CD4-positive, alpha-beta T cell treated with Interleukin-12 subunit alpha and Interleukin-12 subunit beta, for 1 hour (primary cell): Measurements from ENCODE around the gene SBK3.
"Not testable (repeated sequence)": the region's sequence is repeated elsewhere in the genome, so short reads cannot be mapped to it uniquely, and the experiment has no call there.

ENCODE experiments used
- DNase-seq: peaks from one replicate; pipeline ENCODE4 v3.0.0-alpha.2; 2020

SBK3 gene

DNA sequence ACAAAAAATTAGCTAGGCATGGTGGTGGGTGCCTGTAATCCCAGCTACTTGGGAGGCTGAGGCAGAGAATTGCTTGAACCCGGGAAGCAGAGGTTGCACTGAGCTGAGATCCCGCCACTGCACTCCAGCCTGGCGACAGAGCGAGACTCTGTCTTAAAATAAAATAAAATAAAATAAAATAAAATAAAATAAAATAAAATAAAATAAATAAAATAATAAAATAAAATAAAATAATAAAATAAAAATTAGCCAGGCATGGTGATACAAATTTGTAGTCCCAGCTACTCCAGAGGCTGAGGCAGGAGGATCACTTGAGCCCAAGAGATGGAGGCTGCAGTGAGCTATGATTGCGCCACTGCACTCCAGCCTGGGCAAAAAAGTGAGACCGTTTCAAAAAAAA lies 28.6 kb upstream of the SBK3 start:
- not testable (repeated sequence) for DNase-seq

DNA sequence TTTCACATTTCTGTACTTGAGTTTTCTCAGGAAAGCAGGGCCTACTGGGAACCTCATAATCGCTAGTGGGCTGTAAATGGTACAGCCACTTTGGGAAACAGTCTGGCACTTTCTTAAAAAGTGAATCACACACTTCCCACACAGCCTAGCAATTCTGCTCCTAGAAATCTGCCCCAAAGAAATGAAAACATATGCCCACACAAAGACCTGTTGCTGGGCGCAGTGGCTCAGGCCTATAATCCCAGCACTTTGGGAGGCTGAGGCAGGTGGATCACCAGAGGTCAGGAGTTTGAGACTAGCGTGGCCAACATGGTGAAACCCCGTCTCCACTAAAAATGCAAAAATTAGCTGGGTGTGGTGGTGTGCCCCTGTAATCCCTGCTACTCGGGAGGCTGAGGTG lies 24.1 kb upstream of the SBK3 start:
- DNase-seq, result not testable (repeated sequence)

DNA sequence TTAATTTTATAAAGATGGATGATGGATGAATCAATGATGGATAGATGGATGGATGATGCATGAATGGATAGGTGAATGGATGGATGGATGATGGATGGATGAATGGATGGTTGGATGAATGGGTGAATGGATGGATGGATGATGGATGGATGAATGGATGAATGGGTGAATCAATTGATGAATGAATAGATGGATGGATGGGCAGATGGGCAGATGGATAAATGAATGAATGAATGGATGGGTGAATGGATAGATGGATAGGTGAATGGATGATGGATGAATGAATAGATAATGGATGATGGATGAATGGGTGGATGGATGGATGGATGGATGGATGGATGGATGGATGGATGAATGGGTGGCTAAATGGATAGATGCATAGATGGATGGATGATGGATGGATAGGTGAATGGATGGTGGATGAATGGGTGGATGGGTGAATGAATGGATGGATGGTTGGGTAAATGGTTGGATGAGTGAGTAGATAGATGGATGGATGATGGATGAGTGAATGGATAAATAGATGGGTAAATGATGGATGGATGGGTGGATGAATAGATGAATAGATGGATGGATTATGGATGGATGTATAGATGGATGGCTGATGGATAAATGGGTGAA lies 22.5 kb upstream of the SBK3 start:
- DNase-seq, result no peak

- no peak for DNase-seq
Observed at GRCh38 chr19:55566823-55567222, 21.5 kb upstream of the SBK3 start.

DNA sequence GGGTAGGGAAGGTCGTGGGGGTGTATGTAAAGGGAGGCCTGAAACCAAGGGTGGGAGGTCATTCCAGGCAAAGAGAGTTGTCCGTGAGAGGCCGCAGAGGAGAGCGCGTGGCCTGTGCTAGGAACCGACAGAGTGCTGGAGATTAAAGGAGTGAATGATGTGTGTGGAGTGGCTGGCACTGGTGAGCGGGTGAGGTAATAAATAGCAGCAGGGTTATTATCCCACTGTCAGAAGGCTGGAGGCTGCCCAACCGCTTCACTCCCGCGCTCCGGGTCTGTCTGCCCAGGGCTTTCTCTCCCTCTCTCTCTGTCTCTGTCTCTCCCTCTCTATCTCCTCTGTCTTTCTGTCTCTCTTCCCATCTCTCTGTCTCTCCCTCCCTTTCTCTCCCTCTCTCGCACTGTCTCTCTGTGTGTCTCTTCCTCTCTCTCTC lies 17.9 kb upstream of the SBK3 start:
- DNase-seq, result no peak

DNA sequence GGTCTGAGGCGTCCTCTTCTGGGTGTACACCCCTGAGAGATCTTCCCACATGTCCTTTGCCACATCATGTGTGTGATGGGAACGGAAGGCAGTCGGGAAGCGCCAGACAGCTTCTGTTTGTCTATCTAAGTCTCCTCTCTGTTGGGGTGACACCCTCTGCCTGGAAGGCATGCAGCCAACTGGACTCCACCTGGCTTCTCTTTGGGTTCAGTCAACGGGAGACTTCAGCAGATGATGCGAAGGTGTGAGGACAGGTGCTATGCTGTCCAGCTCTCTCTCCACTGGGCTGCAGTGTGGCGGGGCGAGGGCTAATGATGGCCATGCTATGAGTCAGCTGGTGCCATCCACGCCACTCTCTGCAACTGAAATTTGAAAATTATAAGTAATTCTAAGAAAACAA lies 14.3 kb upstream of the SBK3 start:
- DNase-seq, result no peak

DNA sequence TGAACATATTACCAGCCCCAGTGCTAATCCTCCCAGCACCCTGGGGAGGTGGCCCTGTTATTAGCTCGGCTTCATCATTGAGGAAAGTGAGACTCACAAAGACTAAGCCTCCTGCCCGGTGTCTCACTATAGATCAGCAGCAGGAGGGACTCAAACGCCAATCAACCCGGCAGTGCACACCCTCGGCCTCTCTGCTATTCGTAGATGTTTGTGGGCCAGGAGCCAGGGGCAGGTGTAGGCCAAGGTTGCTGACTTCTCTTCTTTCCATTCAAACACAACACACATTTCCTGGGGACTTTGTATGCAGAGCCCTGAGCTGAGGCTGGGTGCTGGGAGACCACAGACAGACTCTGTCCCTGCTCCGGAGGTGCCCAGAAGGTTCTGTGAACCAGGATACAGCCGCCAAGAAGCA lies 9.4 kb upstream of the SBK3 start:
- DNase-seq, result no peak

- DNase-seq, result no peak
Observed at GRCh38 chr19:55554302-55554701, 9.0 kb upstream of the SBK3 start.

- no peak for DNase-seq
Observed at GRCh38 chr19:55553217-55554182, 8.2 kb upstream of the SBK3 start.

GRCh38 chr19:55552620-55553019 lies 7.3 kb upstream of the SBK3 start:
- DNase-seq, result no peak

DNA sequence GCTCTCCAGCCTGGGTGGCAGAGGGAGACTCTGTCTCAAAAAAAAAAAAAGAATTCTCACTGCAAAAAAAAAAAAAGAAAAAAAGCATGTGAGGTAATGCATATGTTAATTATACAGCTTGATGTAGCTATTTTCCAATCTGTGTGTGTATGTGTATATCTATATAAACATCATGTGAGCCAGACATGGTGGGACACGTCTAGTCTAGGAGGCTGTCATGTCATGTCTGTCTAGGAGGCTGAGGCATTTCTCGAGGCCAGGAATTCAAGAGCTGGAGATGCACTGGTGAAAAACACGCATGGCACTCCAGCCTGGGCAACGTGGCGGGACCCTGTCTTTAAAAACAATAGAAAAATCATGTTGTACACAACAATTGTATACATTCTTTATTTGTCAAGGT lies 6.9 kb upstream of the SBK3 start:
- DNase-seq, result no peak

- no peak for DNase-seq
Observed at GRCh38 chr19:55550321-55550650, 4.9 kb upstream of the SBK3 start.

GRCh38 chr19:55549500-55550320 lies 4.4 kb upstream of the SBK3 start:
- DNase-seq, result no peak

- DNase-seq, result no peak
Observed at GRCh38 chr19:55546822-55547614, 1.7 kb upstream of the SBK3 start.

DNA sequence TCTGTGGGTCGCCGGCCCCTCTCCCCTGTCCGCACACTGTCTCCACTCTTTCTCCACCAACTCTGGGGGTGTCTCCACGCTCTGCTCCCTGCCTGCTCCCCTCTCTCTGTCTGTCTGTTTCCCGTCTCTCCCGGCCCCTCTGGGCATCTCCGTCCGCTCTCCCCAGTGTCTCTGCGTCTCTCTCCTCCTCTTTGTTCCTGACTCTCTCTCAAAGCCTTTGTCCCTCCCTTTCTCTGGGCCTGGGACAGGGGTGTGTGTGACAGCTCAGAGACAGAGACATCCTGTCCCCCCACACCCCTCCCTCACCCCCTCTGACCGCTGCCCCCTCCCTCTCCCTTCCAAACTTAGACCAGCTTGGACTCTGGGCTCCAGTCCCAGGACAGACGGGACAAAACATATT lies 668 bp upstream of the SBK3 start:
- DNase-seq, result no peak

- DNase-seq, result no peak
Observed at GRCh38 chr19:55544776-55545439, 435 bp downstream of the SBK3 start.

DNA sequence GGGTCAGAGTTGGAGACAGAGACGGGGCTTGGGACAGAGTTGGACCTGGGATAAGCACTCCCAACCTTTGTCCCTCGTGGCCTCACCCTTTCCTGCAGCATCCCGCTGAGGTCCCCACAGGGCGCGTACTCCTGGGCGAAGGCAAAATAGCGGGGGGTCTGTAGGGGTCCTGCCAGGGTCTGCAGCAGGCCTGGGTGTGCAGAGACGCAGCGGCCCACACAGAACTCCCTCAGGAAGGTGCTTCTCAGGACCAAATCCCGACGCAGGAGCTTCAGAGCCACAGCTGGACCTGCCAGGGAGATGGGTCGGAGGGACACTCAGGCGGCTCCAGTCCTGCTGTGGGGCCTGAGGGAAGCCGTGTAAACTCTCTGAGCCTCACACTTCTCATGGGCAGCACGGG lies 1.3 kb downstream of the SBK3 start:
- no peak for DNase-seq

GRCh38 chr19:55543567-55543966 lies 1.8 kb downstream of the SBK3 start:
- DNase-seq, result no peak

- no peak for DNase-seq
Observed at GRCh38 chr19:55542292-55542855, 3.0 kb downstream of the SBK3 start.

- DNase-seq, result no peak
Observed at GRCh38 chr19:55541091-55541490, 4.3 kb downstream of the SBK3 start.

GRCh38 chr19:55540619-55541018 lies 4.7 kb downstream of the SBK3 start:
- DNase-seq, result no peak
